D721Med (cell line): ENCODE data around the gene TMEM98.

ENCODE experiments used
- DNase-seq: peaks from one replicate; pipeline ENCODE4 v3.0.0; 2011; ENCODE audit warnings: low spot score; ENCODE audit not compliant: insufficient read length
- FAIRE-seq: peaks from 2 replicates; lab custom pipeline; 2011; peaks lifted over from hg19 to GRCh38; lab: Jason Lieb, UNC
- TF ChIP-seq, protein P1 (sequence below): IDR thresholded peaks from 2 replicates; pipeline ENCODE4 v1.5.1; 2012; ENCODE audit warnings: mild to moderate bottlenecking, control low read depth; ENCODE audit not compliant: insufficient read depth; ENCODE audit errors: missing control alignments

The TMEM98 gene

DNA sequence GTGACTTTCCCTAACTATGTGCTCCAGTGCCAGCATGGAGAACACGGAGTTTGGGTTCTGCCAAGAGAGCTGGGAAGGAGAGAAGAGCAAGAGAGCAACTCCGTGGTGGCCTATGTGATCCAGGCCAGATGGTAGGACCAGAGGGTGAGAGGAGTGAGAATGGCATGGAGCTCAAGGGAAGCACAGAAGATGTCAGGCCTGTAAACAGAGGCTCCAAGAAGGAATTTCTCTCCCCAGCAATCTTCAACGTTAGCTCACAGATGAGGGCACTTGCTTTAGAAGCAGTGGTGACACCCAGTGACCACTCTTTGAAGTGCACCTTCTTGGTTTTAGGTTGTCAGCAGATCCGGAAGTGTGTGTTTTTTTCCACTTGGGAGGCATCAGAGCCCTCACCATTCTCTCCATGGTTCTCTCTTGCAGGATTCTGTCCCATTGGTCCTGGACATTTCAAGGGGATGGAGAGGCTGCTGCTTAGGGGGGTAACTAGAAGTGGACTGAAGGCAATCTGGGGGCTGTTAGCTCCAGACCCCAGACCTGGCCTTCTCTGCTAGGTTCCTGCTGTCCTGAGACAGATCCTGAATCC is 18.1 kb upstream of the TMEM98 start:
- TF ChIP-seq, protein P1, sequence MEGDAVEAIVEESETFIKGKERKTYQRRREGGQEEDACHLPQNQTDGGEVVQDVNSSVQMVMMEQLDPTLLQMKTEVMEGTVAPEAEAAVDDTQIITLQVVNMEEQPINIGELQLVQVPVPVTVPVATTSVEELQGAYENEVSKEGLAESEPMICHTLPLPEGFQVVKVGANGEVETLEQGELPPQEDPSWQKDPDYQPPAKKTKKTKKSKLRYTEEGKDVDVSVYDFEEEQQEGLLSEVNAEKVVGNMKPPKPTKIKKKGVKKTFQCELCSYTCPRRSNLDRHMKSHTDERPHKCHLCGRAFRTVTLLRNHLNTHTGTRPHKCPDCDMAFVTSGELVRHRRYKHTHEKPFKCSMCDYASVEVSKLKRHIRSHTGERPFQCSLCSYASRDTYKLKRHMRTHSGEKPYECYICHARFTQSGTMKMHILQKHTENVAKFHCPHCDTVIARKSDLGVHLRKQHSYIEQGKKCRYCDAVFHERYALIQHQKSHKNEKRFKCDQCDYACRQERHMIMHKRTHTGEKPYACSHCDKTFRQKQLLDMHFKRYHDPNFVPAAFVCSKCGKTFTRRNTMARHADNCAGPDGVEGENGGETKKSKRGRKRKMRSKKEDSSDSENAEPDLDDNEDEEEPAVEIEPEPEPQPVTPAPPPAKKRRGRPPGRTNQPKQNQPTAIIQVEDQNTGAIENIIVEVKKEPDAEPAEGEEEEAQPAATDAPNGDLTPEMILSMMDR: peak; percentile 70

DNA sequence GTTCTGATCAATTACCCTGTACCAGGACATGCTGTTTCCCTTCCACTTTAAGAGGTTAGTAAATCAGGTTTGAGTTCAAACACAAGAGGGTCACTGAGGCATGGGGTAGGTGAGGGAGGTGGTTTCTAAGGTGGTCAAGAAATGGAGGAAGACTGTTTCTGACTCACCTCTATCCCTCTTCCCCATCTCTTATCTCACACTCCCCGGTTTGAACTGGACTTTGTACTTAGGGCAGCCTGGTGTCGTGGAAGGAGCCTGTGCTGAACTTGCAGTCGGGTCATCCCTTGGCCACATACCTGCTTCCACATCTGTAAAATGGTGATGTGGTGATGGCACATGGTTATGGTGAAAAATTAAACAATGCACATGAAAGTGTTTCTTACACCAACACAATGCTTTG is 17.2 kb upstream of the TMEM98 start:
- FAIRE-seq: no peak
- DNase-seq: no peak
- TF ChIP-seq, protein P1: no peak

More for the DNA sequence above, 18.1 kb upstream of the TMEM98 start:
- FAIRE-seq (no peak), DNase-seq (no peak)

DNA sequence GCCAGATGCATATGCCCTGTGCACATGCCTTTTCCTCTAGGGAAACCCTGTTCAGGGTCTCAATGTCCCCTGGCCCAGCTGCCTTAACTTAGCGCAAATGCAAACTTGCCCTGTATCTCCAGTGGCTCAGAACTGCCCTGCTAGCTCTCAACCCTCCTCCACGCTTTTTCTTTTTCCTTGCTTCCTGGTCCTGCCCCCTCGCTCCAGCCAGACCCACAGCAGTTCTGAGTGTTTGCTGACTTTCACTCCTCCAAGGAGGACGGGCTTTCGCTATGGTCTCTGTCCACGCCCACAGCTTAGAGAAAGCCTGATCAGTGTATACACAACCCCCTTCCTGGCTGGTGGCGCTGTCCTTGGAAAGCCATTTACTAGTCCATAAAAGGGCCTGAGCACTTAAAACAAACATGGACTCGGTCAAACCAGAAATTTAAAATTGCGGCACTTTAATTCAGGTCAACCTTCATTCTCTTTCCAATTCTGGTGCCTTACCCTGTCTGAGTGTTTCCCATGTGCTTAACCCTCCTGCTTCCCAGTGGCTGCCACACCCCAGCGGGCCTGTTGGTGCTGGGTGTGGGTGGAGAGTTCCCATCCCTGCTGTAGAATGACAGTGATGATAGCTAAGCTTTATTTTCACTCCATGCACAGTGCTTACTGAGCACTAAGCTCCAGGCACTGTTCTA is 15.6 kb upstream of the TMEM98 start:
- FAIRE-seq: no peak
- TF ChIP-seq, protein P1: no peak
- DNase-seq: no peak

DNA sequence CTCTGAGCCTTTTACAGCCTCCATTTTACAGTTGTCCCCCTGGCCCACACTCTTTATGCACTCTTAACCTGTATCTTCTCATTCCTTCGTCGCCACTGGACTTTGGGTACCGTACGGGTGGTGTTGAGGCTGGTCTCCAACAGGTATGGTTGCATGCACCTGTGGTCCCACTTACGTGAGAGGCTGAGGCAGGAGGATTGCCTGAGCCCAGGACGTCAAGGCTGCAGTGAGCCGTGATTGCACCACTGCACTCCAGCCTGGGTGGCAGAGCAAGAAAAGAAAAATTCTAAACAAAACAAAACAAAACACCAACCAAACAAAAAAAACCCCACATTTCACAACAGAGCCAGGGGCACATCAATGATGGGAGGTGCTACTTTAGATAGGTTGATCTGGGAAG is 14.4 kb upstream of the TMEM98 start:
- no peak for DNase-seq
- TF ChIP-seq, protein P1: no peak

DNA sequence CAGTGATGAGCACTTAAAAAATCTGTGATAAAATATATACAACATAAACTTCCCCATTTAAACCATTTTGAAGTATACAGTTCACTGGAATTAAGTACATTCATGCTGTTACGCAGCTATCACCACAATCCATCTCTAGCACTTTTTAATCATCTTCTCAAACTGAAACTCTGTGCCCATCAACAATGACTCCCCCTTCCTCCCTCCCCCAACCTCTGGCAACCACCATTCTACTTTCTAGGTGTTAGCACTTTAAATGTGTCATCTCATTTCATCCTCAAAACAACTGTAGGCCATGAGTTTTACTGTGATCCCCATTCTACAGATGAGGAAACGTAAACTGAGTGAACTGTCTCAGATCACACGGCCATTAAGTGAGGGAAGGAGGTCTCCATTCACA is 13.8 kb upstream of the TMEM98 start:
- FAIRE-seq (no peak), DNase-seq (no peak)
- TF ChIP-seq, protein P1: no peak

More for the DNA sequence above, 14.4 kb upstream of the TMEM98 start:
- FAIRE-seq: no peak

DNA sequence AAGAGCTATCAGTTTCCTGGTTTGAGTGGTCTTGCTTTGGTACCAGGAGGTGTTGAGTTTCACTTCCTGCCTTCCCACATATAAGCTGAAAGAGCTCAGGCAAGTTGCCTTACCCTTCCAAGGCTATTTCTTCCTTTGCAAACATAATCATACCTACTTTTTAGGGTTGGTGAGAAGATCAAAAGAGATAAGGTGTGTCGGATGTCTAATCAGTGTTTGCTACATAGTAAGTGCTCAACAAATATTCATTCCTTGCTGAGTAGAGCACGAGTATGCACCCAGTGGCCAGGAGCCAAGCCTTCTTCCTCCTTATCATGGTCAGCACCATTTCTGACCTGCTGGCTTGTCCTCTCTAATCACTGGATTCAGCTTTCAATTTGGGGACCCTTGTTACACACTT is 12.7 kb upstream of the TMEM98 start:
- TF ChIP-seq, protein P1: no peak
- FAIRE-seq (no peak), DNase-seq (no peak)

DNA sequence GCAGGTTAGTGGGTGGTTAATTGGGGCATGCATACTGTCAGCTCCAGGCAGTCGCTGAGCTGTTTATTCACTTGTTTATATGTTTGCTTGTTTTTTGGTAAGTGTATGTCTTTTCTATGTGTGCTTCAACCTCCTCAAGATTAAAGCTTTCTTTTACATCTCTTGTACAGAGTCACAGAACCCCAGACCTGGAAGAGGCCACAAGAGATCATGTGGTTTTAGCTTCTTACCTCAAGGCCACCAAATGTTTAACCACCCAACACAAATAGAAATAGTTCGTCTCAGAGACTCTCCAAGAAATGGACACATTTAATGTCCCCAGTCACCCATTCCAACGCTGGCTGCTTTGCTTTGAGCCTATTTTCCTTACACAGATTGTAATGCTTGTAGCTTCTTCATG is 11.8 kb upstream of the TMEM98 start:
- no peak for FAIRE-seq

More for the DNA sequence above, 11.8 kb upstream of the TMEM98 start:
- TF ChIP-seq, protein P1: no peak
- no peak for DNase-seq
